HG03039 (cell line): ENCODE measurements around the gene ANGPTL3.

Source experiments
- ATAC-seq: cut with Tn5 transposase; IDR thresholded peaks from one replicate; pipeline ENCODE4 v1.9.1; 2021; ENCODE audit warnings: mild to moderate bottlenecking, moderate library complexity; ENCODE audit not compliant: unreplicated experiment

Gene ANGPTL3

DNA sequence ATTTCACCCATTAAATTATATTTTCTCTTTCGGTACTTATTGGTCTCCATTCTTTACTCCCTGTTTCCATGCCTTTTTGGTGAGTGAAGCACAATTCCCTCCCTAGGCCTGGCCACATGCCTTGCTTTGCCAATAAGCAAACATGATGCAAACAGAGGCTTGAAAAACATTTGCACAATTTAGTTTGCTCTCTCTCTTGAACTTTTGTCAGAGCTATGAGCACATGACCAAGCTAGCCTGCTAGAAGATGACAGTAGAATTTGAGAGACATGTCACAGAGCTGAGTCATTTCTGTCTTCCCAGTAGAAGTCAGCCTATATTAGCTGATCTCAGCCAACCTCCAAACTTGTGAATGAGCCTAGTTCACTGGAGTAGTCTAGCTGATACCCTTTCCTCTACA is 24.6 kb downstream of the ANGPTL3 start:
- peak; percentile 97 for ATAC-seq

- no peak for ATAC-seq
Observed at GRCh38 chr1:62625415-62625814, 28.1 kb downstream of the ANGPTL3 start.

DNA sequence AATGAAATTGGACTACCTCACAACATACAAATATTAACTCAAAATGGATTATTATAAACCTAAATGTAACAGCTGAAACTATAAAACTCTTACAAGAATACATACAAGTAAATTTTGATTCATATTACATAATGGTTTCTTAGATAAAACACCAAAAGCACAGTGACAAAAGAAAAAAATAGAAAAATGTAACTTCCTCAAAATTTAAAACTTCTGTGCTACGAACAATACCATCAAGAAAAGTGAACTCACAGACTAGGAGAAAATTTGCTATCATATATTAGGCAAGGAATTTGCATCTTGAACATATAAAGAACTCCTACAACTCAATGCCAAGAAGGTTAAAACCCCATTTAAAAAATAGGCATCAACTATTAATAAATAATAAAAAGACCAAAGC is 31.2 kb downstream of the ANGPTL3 start:
- no peak for ATAC-seq

- no peak for ATAC-seq
Observed at GRCh38 chr1:62637392-62638105, 40.2 kb downstream of the ANGPTL3 start.

DNA sequence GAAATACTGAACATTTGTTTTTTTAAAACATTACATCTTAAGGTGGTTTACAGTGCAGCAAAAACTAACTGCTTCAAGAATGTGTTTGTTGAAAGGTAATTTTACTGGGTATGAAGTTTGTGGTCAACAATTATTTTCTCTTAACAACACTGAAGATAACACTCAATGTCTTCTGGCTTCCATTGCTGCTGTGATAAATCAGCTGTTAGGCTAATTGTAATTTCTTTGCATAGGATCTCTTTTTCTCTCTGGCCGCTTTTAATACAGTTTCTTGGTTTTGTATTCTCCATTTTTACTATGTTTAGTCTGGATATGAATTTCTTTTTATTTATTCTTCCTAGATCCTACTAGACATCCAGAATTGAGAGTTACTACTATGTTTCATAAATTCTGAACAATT is 46.0 kb downstream of the ANGPTL3 start:
- ATAC-seq = no peak

DNA sequence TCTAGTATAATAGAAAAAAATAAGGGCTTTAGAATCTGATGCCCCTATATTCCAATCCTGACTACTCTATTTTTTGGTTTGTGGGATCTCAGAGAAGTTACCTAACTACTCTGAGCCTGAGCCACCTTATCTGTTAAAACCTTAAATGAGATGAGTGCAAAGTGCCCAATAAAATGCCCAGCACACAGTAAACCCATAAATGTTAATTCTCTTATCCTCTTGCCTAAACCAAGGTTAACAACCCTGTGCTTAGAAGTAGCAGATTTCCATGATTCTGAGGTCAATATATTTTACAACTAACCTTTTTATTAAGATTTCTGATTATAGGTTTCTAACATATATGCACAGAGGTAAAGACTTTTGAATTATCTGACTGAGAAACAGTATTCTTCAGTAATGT is 55.1 kb downstream of the ANGPTL3 start:
- no peak for ATAC-seq

- no peak for ATAC-seq
Observed at GRCh38 chr1:62654744-62655143, 57.4 kb downstream of the ANGPTL3 start.
